ENCODE results near the gene C10orf90. TPM values are rescaled to one million over a fixed set of nuclear protein-coding genes. Genes with fewer than 3 reads are reported as not detected.

Gene C10orf90
- total RNA-seq, 3 donors from 2014 or later = 0.16 to 30.4 (median 3.9) TPM

- no peak for DNase-seq (ENCODE audit: low spot score in 2 of 2)
- intact Hi-C loops (cut with DNase I; ENCODE audit: low total_unique reads) = no loop called here
Observed at GRCh38 chr10:126392068-126392467, 278.4 kb downstream of the C10orf90 start.

GRCh38 chr10:126391192-126391885, 279.2 kb downstream of the C10orf90 start:
- no peaks in the 10 kb centered on the region for H3K4me1 ChIP-seq
- intact Hi-C loops (cut with DNase I; ENCODE audit: low total_unique reads) = no loop called here
- no peak overlapping the region for H3K4me3 ChIP-seq
- H3K9me3 ChIP-seq = no peaks in the 10 kb centered on the region
- TF ChIP-seq CTCF (IDR thresholded peaks at IDR 0.05) (no peak), POLR2A (IDR thresholded peaks at IDR 0.05) (no peak), POLR2AphosphoS5 (IDR thresholded peaks at IDR 0.05) (no peak)
- H3K36me3 ChIP-seq = no peaks in the 10 kb centered on the region
- no peaks in the 10 kb centered on the region for H3K27me3 ChIP-seq
- no peak for DNase-seq (ENCODE audit: low spot score in 2 of 2)
- peak overlapping the region; percentile 10 to 74 for H3K27ac ChIP-seq

More at GRCh38 chr10:126392068-126392467, 278.4 kb downstream of the C10orf90 start:
- Histone ChIP-seq H3K9me3 (no peaks in the 10 kb centered on the region), H3K27ac (peak overlapping the region in 1 of 2 donors; percentile 74), H3K36me3 (no peaks in the 10 kb centered on the region), H3K27me3 (no peaks in the 10 kb centered on the region), H3K4me3 (no peak overlapping the region), H3K4me1 (no peaks in the 10 kb centered on the region)
- TF ChIP-seq POLR2AphosphoS5 (IDR thresholded peaks at IDR 0.05) = no peak
- TF ChIP-seq POLR2A (IDR thresholded peaks at IDR 0.05) = no peak
- no peak for TF ChIP-seq CTCF (IDR thresholded peaks at IDR 0.05)

GRCh38 chr10:126390324-126390723, 280.2 kb downstream of the C10orf90 start:
- TF ChIP-seq CTCF (IDR thresholded peaks at IDR 0.05) (no peak), POLR2AphosphoS5 (IDR thresholded peaks at IDR 0.05) (no peak), POLR2A (IDR thresholded peaks at IDR 0.05) (no peak)
- intact Hi-C loops (cut with DNase I; ENCODE audit: low total_unique reads) = no loop called here
- Histone ChIP-seq H3K27me3 (no peaks in the 10 kb centered on the region), H3K36me3 (no peaks in the 10 kb centered on the region), H3K4me3 (no peak overlapping the region), H3K9me3 (no peaks in the 10 kb centered on the region), H3K27ac (peak overlapping the region in 1 of 2 donors; percentile 65), H3K4me1 (no peaks in the 10 kb centered on the region)
- no peak for DNase-seq (ENCODE audit: low spot score in 2 of 2)

- TF ChIP-seq POLR2AphosphoS5 (IDR thresholded peaks at IDR 0.05) (no peak), CTCF (IDR thresholded peaks at IDR 0.05) (no peak), POLR2A (IDR thresholded peaks at IDR 0.05) (no peak)
- intact Hi-C loops (cut with DNase I; ENCODE audit: low total_unique reads) = no loop called here
Observed at GRCh38 chr10:126387931-126388911, 282.3 kb downstream of the C10orf90 start, which contains the start of gene ADAM12. Gene ADAM12, minus strand, starts transcription at chr10:126388477. Its CDS starts 332 bp downstream, at chr10:126388145.

More at GRCh38 chr10:126387931-126388911, 282.3 kb downstream of the C10orf90 start, which contains the start of gene ADAM12:
- Histone ChIP-seq H3K27ac (peak within 1 kb of the TSS; percentile 70 to 87), H3K4me3 (peak within 1 kb of the TSS; percentile 42 to 87 (median 69)), H3K27me3 (no peaks in the 10 kb centered on the region), H3K36me3 (no peaks in the 10 kb centered on the region), H3K9me3 (no peaks in the 10 kb centered on the region), H3K4me1 (no peaks in the 10 kb centered on the region)
- DNase-seq (ENCODE audit: low spot score in 2 of 2) = peak in 1 of 2 donors; percentile 32

Data from breast epithelium (tissue), 4 donors.